Spleen (tissue), 11 donors: ENCODE measurements around the gene ANKFN1. TPM values are rescaled to one million over a fixed set of nuclear protein-coding genes. Genes with fewer than 3 reads are reported as not detected.

ENCODE experiments used
- DNase-seq: peaks from one replicate; pipeline ENCODE4 v3.0.0-alpha.2; 2020
- H3K27ac ChIP-seq, 8 donors: fragments of 200-600 bp; sonication (generic) in 7 of 8; 1 replicate in 4 of 8; 2 replicates in 4 of 8; pipeline versions ENCODE4 v1.5.0 to v1.8.0; 2016 to 2021; ENCODE audit warnings: inconsistent platforms in 4 of 8, mild to moderate bottlenecking in 4 of 8, moderate library complexity in 1 of 8
- H3K27me3 ChIP-seq, 7 donors: fragments of 200-600 bp; sonication (generic) in 6 of 7; replicated peaks in 1 of 7; 1 replicate in 4 of 7; 2 replicates in 3 of 7; pipeline versions ENCODE4 v1.5.0 to v1.8.0; 2016 to 2021; ENCODE audit warnings: inconsistent platforms in 3 of 7, mild to moderate bottlenecking in 1 of 7
- H3K36me3 ChIP-seq, 6 donors: fragments of 200-600 bp; sonication (generic) in 5 of 6; 1 replicate in 4 of 6; 2 replicates in 2 of 6; pipeline versions ENCODE4 v1.5.0 to v1.8.0; 2016 to 2021; ENCODE audit warnings: inconsistent platforms in 2 of 6
- H3K4me1 ChIP-seq, 6 donors: fragments of 200-600 bp; sonication (generic) in 5 of 6; 1 replicate in 3 of 6; 2 replicates in 3 of 6; pipeline versions ENCODE4 v1.5.0 to v1.8.0; 2016 to 2021; ENCODE audit warnings: inconsistent platforms in 3 of 6
- H3K4me3 ChIP-seq, 8 donors: fragments of 200-600 bp; sonication (generic) in 7 of 8; 1 replicate in 4 of 8; 2 replicates in 4 of 8; pipeline versions ENCODE4 v1.5.0 to v1.8.0; 2016 to 2021; ENCODE audit warnings: inconsistent platforms in 4 of 8, mild to moderate bottlenecking in 4 of 8, moderate library complexity in 2 of 8
- H3K9me3 ChIP-seq, 8 donors: fragments of 200-600 bp; sonication (generic) in 7 of 8; 1 replicate in 4 of 8; 2 replicates in 4 of 8; pipeline versions ENCODE4 v1.5.0 to v1.8.0; 2016 to 2021; ENCODE audit warnings: inconsistent platforms in 4 of 8
- POLR2A ChIP-seq, 3 donors: fragments of 450-650 bp; IDR thresholded peaks; one replicate each; pipeline ENCODE4 v1.5.1; 2017; ENCODE audit warnings: antibody characterized with exemption in 3 of 3, mild to moderate bottlenecking in 1 of 3
- POLR2AphosphoS5 ChIP-seq, 3 donors: sonication (generic); formaldehyde crosslinking; IDR thresholded peaks; one replicate each; pipeline ENCODE4 v1.5.1; 2017; ENCODE audit warnings: antibody characterized with exemption in 3 of 3
- WGBS, 5 donors: extraction: QIAGEN DNeasy Blood & Tissue Kit in 3 of 5; methylation state at CpG; one replicate each; pipeline versions ENCODE4 v1.1.5 to v1.1.7; 2013 to 2018; 5-methylcytosine and 5-hydroxymethylcytosine counted together
- intact Hi-C: fragments of 100-400 bp; cut with DNase I; formaldehyde crosslinking; loops from one replicate; pipeline ENCODE4 v1.15.0; 2023; ENCODE audit warnings: low total_unique reads
- polyA plus RNA-seq, 3 donors: library from polyadenylated mRNA; stranded (reverse); fragments of 200-250 nt; gene quantifications; one replicate each; pipeline ENCODE4 v1.2.1, GENCODE V29; 2013
- total RNA-seq, 7 donors: library from RNA; depleted of rRNA in 3 of 7; stranded (reverse); fragments of >200 nt in 3 of 7; fragmentation: NEBNext Ultra II Directional in 4 of 7; extraction: Animal tissue kit (Norgen Biotek cat#: 25700) in 4 of 7; gene quantifications; one replicate each; pipeline versions ENCODE4 v1.1.0 to v1.2.1, GENCODE V29; 2016 to 2021
- TF ChIP-seq, protein P1 (sequence below), 11 experiments: fragments of 200-600 bp in 7 of 11; fragments of 450-650 bp in 4 of 11; sonication (generic) in 4 of 11; IDR thresholded peaks in 8 of 11; conservative IDR thresholded peaks in 3 of 11; 1 replicate in 7 of 11; 2 replicates in 4 of 11; pipeline versions ENCODE4 v1.4.0 to v1.8.0; 2016 to 2021; ENCODE audit warnings: antibody characterized with exemption in 11 of 11, inconsistent platforms in 4 of 11, mild to moderate bottlenecking in 1 of 11
- donor health status: healthy with polysubstance abuse.
- donor health status: DM: no; HTN: no; CAD: no; lungs with moderate emphysema.
- donor health status: DM: no; HTN: no; CAD: no.
- donor health status: Bipolar disorder and iron deficiency.
- donor health status: healthy.
- donor health status: DM: no; HTN: no; CAD: no.
- donor health status: DM: yes; HTN: yes; CAD: no.

The ANKFN1 gene
- total and polyA plus RNA-seq, 10 donors = 0.19 to 0.58 TPM; not detected in 8

DNA sequence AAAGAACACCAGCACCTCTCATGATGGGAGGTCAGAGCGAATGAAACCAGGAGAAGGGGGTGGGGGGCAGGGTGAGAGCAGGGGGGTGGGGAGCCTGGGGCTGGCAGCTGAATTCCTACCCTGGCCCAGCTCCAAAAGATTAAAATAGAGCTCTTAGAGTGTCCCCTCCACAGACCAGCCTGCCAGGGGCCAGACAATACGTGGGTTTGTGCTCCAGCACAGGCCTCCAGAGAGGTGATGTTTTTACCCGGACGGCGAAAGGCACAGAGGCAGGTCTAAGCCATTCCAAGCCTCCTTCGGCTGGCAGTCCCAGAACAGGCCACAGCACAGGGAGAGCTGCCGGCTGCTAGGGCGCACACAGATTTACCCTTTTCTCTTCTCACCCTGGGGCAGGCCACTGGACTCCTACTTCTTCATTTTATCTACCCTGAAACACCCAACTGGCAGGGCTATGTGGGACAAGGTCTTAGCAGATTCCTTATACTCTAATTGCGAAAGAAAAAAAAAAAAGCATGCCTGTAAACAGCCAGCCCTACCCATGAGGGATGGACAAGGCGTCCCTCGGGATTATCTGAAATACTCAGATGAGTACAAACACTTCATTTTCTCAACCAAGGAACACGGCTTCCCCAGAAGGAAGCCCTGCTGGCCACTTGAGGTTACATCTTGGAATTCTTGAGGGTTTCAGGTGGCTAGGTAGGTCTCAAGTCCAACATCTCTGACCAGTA, 368.3 kb downstream of the ANKFN1 start:
- H3K4me1 ChIP-seq = no peaks in the 10 kb centered on the region
- H3K4me3 ChIP-seq = no peak overlapping the region
- TF ChIP-seq, protein P1, sequence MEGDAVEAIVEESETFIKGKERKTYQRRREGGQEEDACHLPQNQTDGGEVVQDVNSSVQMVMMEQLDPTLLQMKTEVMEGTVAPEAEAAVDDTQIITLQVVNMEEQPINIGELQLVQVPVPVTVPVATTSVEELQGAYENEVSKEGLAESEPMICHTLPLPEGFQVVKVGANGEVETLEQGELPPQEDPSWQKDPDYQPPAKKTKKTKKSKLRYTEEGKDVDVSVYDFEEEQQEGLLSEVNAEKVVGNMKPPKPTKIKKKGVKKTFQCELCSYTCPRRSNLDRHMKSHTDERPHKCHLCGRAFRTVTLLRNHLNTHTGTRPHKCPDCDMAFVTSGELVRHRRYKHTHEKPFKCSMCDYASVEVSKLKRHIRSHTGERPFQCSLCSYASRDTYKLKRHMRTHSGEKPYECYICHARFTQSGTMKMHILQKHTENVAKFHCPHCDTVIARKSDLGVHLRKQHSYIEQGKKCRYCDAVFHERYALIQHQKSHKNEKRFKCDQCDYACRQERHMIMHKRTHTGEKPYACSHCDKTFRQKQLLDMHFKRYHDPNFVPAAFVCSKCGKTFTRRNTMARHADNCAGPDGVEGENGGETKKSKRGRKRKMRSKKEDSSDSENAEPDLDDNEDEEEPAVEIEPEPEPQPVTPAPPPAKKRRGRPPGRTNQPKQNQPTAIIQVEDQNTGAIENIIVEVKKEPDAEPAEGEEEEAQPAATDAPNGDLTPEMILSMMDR (IDR thresholded peaks at IDR 0.05 in 8 of 11, conservative IDR thresholded peaks at IDR 0.05 in 3 of 11) = no peak
- no peak for TF ChIP-seq POLR2A (IDR thresholded peaks at IDR 0.05)
- TF ChIP-seq POLR2AphosphoS5 (IDR thresholded peaks at IDR 0.05) = no peak
- H3K36me3 ChIP-seq = no peaks in the 10 kb centered on the region
- intact Hi-C loops = no loop called here
- WGBS, 5 donors = 71 to 91% (median 87%) methylated on average over 9 to 12 of the region's 12 CpGs
- no peaks in the 10 kb centered on the region for H3K9me3 ChIP-seq
- H3K27me3 ChIP-seq = peaks cover 0 to 3% (median 0%) of the 10 kb centered on the region in 7 donors
- no peak overlapping the region for H3K27ac ChIP-seq
- no peak for DNase-seq

DNA sequence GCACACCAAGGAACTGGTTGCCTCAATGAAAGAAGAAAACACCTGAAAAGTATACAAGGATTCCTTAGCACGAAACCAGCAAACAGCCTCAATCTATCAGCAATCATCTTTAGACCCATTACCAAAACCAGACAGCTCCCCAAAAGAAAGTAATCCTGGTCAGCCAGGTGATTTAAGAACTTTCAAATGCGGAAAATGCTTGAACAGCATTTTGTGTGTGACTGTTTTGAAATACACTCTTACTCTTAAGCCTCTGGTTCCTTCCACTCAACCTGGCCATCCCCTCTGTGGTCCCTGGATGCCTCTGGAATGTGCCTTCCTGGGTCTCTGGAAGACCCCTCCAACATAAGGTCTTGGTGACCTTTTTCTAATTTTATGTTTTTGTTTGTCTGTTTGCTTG, 369.8 kb downstream of the ANKFN1 start:
- Histone ChIP-seq H3K9me3 (no peaks in the 10 kb centered on the region), H3K27me3 (peaks cover 0 to 3% (median 0%) of the 10 kb centered on the region in 7 donors), H3K36me3 (no peaks in the 10 kb centered on the region), H3K4me1 (no peaks in the 10 kb centered on the region), H3K4me3 (no peak overlapping the region), H3K27ac (no peak overlapping the region)
- no peak for DNase-seq
- intact Hi-C loops = no loop called here
- WGBS, 5 donors = 82 to 97% (median 91%) methylated on average over 2 of the region's 2 CpGs
- no peak for TF ChIP-seq POLR2AphosphoS5 (IDR thresholded peaks at IDR 0.05)
- TF ChIP-seq, protein P1 (IDR thresholded peaks at IDR 0.05 in 8 of 11, conservative IDR thresholded peaks at IDR 0.05 in 3 of 11) = no peak
- TF ChIP-seq POLR2A (IDR thresholded peaks at IDR 0.05) = no peak

DNA sequence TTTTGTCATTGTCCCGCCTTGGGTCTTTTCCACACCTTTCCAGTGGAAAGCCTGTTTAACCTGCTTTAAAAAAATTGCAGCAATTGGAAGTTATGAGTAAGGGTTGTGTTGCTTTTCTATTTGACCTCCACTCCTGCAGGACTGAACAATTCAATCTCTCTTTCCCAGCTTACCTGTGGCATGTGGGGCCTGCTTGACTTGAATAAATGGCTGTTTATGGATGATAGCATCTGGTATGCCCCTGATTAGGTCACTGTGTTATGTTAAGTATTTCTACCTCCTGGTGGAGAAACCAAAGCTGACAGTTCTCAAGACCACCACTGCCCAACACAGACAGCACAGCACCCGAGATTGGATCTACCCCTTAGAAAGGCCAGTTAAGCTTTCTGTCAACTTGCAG, 375.4 kb downstream of the ANKFN1 start:
- Histone ChIP-seq H3K36me3 (no peaks in the 10 kb centered on the region), H3K4me3 (no peak overlapping the region), H3K27ac (no peak overlapping the region), H3K4me1 (no peaks in the 10 kb centered on the region), H3K27me3 (peaks cover 0 to 4% (median 0%) of the 10 kb centered on the region in 7 donors), H3K9me3 (no peaks in the 10 kb centered on the region)
- intact Hi-C loops = no loop called here
- 68 to 79% (median 76%) methylated on average over 2 of the region's 2 CpGs for WGBS, 5 donors
- TF ChIP-seq POLR2A (IDR thresholded peaks at IDR 0.05) (no peak), POLR2AphosphoS5 (IDR thresholded peaks at IDR 0.05) (no peak)
- TF ChIP-seq, protein P1 (IDR thresholded peaks at IDR 0.05 in 8 of 11, conservative IDR thresholded peaks at IDR 0.05 in 3 of 11) = no peak
- no peak for DNase-seq

DNA sequence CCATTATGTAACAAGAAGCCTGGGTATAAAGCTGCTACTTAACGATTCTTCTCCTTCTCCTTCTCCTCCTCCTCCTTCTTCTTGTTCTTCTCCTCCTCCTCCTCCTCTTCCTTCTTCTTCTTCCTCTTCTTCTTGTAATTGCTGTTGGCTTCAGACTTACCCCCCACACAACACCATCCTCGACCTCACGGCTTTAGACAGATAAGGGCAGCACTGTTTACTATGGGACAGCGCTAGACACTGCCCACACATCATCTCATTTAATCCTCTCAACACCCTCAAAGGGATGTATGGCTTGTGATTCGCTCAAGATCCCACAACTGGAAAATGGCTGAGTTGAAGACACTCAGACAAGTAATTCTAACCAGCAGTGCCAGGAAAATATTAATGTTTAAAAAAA, 379.7 kb downstream of the ANKFN1 start:
- TF ChIP-seq, protein P1 (IDR thresholded peaks at IDR 0.05 in 8 of 11, conservative IDR thresholded peaks at IDR 0.05 in 3 of 11) = no peak
- no peak for TF ChIP-seq POLR2AphosphoS5 (IDR thresholded peaks at IDR 0.05)
- TF ChIP-seq POLR2A (IDR thresholded peaks at IDR 0.05) = no peak
- no peaks in the 10 kb centered on the region for H3K36me3 ChIP-seq
- intact Hi-C loops = no loop called here
- H3K4me1 ChIP-seq = no peaks in the 10 kb centered on the region
- H3K9me3 ChIP-seq = no peaks in the 10 kb centered on the region
- H3K27me3 ChIP-seq = peaks cover 0 to 4% (median 0%) of the 10 kb centered on the region in 7 donors
- no peak overlapping the region for H3K27ac ChIP-seq
- DNase-seq = no peak
- 71 to 80% (median 74%) methylated on average over 5 of the region's 5 CpGs for WGBS, 5 donors
- no peak overlapping the region for H3K4me3 ChIP-seq
